AG04449 (cell line): ENCODE measurements around the gene AFG1L.

Experiments
- CTCF ChIA-PET: fragments of 350-600 bp; formaldehyde crosslinking; extraction: SDS; loops from one replicate; lab custom pipeline; 2021; ENCODE audit warnings: antibody characterized with exemption; lab: Yijun Ruan, JAX
- POLR2A ChIA-PET: fragments of 400-600, 350-600 bp; formaldehyde crosslinking; extraction: SDS; loops from one replicate; lab custom pipeline; 2020; ENCODE audit warnings: antibody characterized with exemption, inconsistent platforms; lab: Yijun Ruan, JAX
- DNase-seq: peaks from one replicate; pipeline ENCODE4 v3.0.0-alpha.2; 2010; ENCODE audit warnings: low read depth, low spot score
- H3K4me3 ChIP-seq: 2 replicates; pipeline ENCODE4 v1.5.1; 2011; ENCODE audit warnings: low read depth, mild to moderate bottlenecking, control low read depth, low read length
- TF ChIP-seq, protein P1 (sequence below): IDR thresholded peaks from one replicate; pipeline ENCODE4 v1.5.1; 2011; ENCODE audit warnings: mild to moderate bottlenecking, moderate library complexity, low read length, control low read depth, inconsistent platforms; ENCODE audit not compliant: insufficient read depth; ENCODE audit errors: missing control alignments

The AFG1L gene

DNA sequence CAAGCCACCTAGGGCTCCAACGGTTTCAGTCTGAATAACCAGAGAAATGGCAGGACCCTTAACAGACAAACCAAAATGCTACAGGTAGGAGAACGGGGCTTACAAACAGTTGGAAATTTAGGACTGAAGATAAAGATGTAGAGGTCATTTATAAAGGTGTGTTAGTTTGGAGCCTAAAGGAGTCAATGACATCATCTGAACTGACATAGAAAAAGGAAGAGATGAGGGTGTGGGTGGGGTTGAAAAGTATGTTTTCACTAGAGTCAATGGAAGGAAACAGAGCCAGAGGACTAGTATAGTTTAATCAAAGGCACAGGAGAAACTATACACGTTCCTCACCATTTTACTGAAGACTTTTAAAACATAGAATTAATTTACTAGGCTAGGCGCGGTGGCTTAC is 194.8 kb downstream of the AFG1L start:
- TF ChIP-seq, protein P1, sequence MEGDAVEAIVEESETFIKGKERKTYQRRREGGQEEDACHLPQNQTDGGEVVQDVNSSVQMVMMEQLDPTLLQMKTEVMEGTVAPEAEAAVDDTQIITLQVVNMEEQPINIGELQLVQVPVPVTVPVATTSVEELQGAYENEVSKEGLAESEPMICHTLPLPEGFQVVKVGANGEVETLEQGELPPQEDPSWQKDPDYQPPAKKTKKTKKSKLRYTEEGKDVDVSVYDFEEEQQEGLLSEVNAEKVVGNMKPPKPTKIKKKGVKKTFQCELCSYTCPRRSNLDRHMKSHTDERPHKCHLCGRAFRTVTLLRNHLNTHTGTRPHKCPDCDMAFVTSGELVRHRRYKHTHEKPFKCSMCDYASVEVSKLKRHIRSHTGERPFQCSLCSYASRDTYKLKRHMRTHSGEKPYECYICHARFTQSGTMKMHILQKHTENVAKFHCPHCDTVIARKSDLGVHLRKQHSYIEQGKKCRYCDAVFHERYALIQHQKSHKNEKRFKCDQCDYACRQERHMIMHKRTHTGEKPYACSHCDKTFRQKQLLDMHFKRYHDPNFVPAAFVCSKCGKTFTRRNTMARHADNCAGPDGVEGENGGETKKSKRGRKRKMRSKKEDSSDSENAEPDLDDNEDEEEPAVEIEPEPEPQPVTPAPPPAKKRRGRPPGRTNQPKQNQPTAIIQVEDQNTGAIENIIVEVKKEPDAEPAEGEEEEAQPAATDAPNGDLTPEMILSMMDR = no peak
- POLR2A ChIA-PET = no interaction called here
- CTCF ChIA-PET = interaction anchor here (1.2 to 1.8 kb wide), 3 partner anchors 13 to 509 kb away, joined by 3 to 6 read pairs (median 6); no protein-coding TSS in a partner anchor
- DNase-seq = no peak
- H3K4me3 ChIP-seq = no peak overlapping the region

DNA sequence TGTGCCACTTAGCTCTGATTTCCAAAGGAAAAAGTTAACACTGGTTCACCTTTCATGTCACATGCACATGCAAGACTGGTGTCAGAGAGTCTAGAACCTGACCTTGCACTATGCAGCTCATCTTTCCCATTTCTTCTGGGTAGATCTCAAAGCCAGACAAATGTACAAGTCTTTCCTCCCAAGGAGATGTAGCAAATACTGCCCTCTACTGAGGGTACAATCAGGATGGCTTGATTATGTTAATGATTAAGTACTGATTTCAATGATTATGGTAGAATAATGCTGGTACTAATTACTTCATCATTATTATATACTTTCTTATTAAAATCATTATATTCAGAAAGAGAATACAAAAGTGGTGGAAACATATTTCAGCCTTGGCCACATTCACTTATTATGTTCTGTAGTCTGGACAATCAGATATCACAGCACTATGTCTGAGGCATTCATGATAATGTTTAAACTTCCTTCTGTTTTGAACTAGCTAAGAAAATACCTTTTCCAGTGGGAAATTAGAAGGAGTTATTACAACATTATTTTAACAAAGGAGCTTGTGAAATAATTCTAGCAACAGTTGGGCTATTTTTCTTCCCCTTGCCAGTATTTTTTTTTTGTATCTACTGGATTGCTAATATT is 197.4 kb downstream of the AFG1L start:
- TF ChIP-seq, protein P1 = peak; percentile 52
- H3K4me3 ChIP-seq = no peak overlapping the region
- CTCF ChIA-PET = interaction anchor here (0.6 to 5.3 kb wide), 60 partner anchors 9 to 594 kb away, joined by 3 to 73 read pairs (median 4); partner anchors contain the start of genes OSTM1 and SNX3
- POLR2A ChIA-PET = no interaction called here
- DNase-seq = no peak

DNA sequence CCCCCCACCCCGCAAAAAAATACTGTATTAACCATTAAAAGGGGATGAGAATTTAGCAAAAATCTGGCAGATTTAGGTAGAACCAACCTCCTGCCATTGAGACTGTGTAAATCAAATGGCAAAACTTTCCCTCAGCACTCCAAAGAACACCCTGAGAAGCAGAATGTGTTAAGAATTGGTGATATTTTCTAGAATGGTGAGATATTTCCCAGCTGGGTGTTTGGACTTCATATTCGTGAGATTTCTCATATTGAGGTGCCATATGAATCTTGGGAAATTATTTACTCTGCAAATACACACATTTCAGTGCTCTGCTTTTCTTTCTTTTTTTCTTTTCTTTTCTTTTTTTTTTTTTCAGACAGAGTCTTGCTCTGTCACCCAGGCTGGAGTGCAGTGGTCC is 199.6 kb downstream of the AFG1L start:
- CTCF ChIA-PET = interaction anchor here (1.2 to 5.3 kb wide), 5 partner anchors 9 to 513 kb away, joined by 3 to 32 read pairs (median 4); no protein-coding TSS in a partner anchor
- no peak for DNase-seq

DNA sequence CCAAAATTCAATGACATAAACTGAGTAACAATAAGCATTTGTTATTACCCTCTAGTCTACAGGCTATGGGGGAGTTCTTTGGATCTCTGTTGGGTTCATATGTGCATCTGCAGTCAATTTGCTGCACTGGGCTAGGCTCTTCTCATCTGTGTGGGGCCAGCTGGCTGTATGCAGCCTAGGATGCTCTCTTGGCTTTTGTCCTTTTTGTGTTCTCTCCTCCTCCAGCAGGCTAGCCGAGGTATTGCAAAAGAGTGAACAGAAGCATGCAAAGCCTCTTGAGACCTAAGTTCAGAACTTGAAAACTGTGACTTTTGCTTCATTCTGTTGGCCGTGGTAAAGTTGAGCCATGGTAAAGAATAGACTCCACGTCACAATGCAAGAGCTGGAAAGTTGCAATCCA is 203.0 kb downstream of the AFG1L start:
- ChIA-PET CTCF (interaction anchor here (0.9 to 1.5 kb wide), 7 partner anchors 9 to 385 kb away, joined by 3 to 7 read pairs (median 4); no protein-coding TSS in a partner anchor), POLR2A (no interaction called here)
- H3K4me3 ChIP-seq = no peak overlapping the region
- TF ChIP-seq, protein P1 = peak; percentile 42
- DNase-seq = no peak

More for the DNA sequence above, 199.6 kb downstream of the AFG1L start:
- no peak overlapping the region for H3K4me3 ChIP-seq
- POLR2A ChIA-PET = no interaction called here
- TF ChIP-seq, protein P1 = no peak

DNA sequence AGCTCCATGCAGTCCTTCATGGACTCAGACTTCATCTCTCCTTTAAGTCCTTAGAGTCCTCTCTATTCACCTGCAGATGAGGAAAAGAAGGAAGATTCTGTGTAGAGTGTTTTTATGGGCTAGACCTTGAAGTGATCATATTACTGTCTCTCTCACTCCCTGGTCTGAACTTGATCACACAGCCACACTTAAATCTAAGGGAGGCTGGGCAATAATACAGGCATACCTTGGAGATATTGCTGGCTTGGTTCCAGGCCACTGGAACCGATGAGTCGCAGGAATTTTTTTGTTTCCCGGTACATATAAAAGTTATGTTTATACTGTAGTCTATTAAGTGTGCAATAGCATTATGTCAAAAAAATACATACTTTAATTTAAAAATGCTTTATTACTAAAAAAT is 206.7 kb downstream of the AFG1L start:
- no peak overlapping the region for H3K4me3 ChIP-seq
- no peak for DNase-seq
- TF ChIP-seq, protein P1 = no peak
- POLR2A ChIA-PET = no interaction called here
- CTCF ChIA-PET = interaction anchor here (2.0 kb wide), 1 partner anchor 10 kb away, joined by 7 read pairs; no protein-coding TSS in a partner anchor

DNA sequence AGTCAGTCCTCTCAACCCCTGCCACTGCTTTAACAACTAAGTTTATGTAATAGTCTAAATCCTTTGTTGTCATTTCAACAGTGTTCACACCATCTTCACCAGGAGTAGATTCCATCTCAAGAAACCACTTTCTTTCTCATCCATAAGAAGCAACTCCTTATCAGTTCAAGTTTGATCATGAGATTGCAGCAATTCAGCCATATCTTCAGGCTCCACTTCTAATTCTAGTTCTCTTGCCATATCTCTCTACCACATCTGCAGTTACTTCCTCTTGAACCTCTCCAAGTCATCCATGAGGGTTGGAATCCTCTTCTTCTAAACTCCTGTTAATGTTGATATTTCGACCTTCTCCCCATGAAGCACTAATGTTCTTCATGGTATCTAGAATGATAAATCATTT is 208.0 kb downstream of the AFG1L start:
- POLR2A ChIA-PET = no interaction called here
- TF ChIP-seq, protein P1 = no peak
- CTCF ChIA-PET = interaction anchor here (1.2 to 1.4 kb wide), 2 partner anchors 9 to 10 kb away, joined by 4 to 5 read pairs; no protein-coding TSS in a partner anchor
- no peak for DNase-seq
- no peak overlapping the region for H3K4me3 ChIP-seq
